Glutamatergic neuron (in vitro differentiated cells): Measurements from ENCODE around the gene KRT71. TPM values are rescaled to one million over a fixed set of nuclear protein-coding genes. Genes with fewer than 3 reads are reported as not detected.

Source experiments
- DNase-seq: peaks from one replicate; pipeline ENCODE4 v3.0.0; 2022
- H3K27ac Mint-ChIP-seq: one replicate; pipeline ENCODE4 v1.8.0; 2020; ENCODE audit warnings: mild to moderate bottlenecking, mixed read lengths, inconsistent platforms; ENCODE audit not compliant: unreplicated experiment
- H3K27me3 Mint-ChIP-seq: one replicate; pipeline ENCODE4 v1.8.0; 2020; ENCODE audit warnings: mild to moderate bottlenecking, moderate library complexity, mixed read lengths, inconsistent platforms; ENCODE audit not compliant: unreplicated experiment
- H3K36me3 Mint-ChIP-seq: one replicate; pipeline ENCODE4 v1.8.0; 2020; ENCODE audit warnings: mild to moderate bottlenecking, mixed read lengths, inconsistent platforms; ENCODE audit not compliant: unreplicated experiment
- H3K4me1 Mint-ChIP-seq: one replicate; pipeline ENCODE4 v1.8.0; 2020; ENCODE audit warnings: mild to moderate bottlenecking, low read depth, mixed read lengths, inconsistent platforms; ENCODE audit not compliant: unreplicated experiment
- H3K4me3 Mint-ChIP-seq: one replicate; pipeline ENCODE4 v1.8.0; 2020; ENCODE audit warnings: mild to moderate bottlenecking, mixed read lengths, inconsistent platforms; ENCODE audit not compliant: unreplicated experiment
- H3K9me3 Mint-ChIP-seq: one replicate; pipeline ENCODE4 v1.8.0; 2020; ENCODE audit warnings: mild to moderate bottlenecking, moderate library complexity, mixed read lengths, inconsistent platforms; ENCODE audit not compliant: unreplicated experiment
- CTCF ChIP-seq: fragments of 200-600 bp; sonication (generic); IDR thresholded peaks from one replicate; pipeline ENCODE4 v1.5.0; 2021; ENCODE audit not compliant: partially characterized antibody, unreplicated experiment
- total RNA-seq: library from RNA; stranded (reverse); fragmentation: NEBNext Ultra II Directional; extraction: Animal tissue kit (Norgen Biotek cat#: 25700); gene quantifications from one replicate; pipeline ENCODE4 v1.2.1, GENCODE V29; 2021; ENCODE audit not compliant: unreplicated experiment

The KRT71 gene
- total RNA-seq, 1 donor from 2014 or later, result not detected

GRCh38 chr12:52521568-52522266, 31.2 kb downstream of the KRT71 start:
- Mint-ChIP-seq H3K9me3 (peaks cover 3% of the 10 kb centered on the region), H3K4me1 (no peaks in the 10 kb centered on the region), H3K4me3 (no peak overlapping the region), H3K27me3 (peaks cover 2% of the 10 kb centered on the region), H3K27ac (no peak overlapping the region), H3K36me3 (peaks cover 8% of the 10 kb centered on the region)
- no peak for DNase-seq
- TF ChIP-seq CTCF, result no peak

- TF ChIP-seq CTCF, result no peak
- Mint-ChIP-seq H3K27ac (no peak overlapping the region), H3K4me1 (no peaks in the 10 kb centered on the region), H3K36me3 (peaks cover 8% of the 10 kb centered on the region), H3K4me3 (no peak overlapping the region), H3K27me3 (peaks cover 2% of the 10 kb centered on the region), H3K9me3 (peaks cover 3% of the 10 kb centered on the region)
- DNase-seq, result no peak
Observed at GRCh38 chr12:52521175-52521567, 31.8 kb downstream of the KRT71 start.

GRCh38 chr12:52519826-52520662, 32.9 kb downstream of the KRT71 start, which contains the start of gene KRT5:
TSS of gene KRT5 (minus strand) at chr12:52520394. CDS start at chr12:52520296, 98 bp downstream.
- Mint-ChIP-seq H3K4me1 (no peaks in the 10 kb centered on the region), H3K36me3 (peaks cover 8% of the 10 kb centered on the region), H3K9me3 (peaks cover 3% of the 10 kb centered on the region), H3K27me3 (peaks cover 2% of the 10 kb centered on the region), H3K4me3 (no peak within 1 kb of the TSS), H3K27ac (no peak within 1 kb of the TSS)
- DNase-seq, result no peak
- TF ChIP-seq CTCF, result no peak

GRCh38 chr12:52519387-52519703, 33.6 kb downstream of the KRT71 start:
- peaks cover 8% of the 10 kb centered on the region for H3K36me3 Mint-ChIP-seq
- no peak overlapping the region for H3K27ac Mint-ChIP-seq
- no peaks in the 10 kb centered on the region for H3K4me1 Mint-ChIP-seq
- DNase-seq, result no peak
- peaks cover 3% of the 10 kb centered on the region for H3K9me3 Mint-ChIP-seq
- H3K27me3 Mint-ChIP-seq, result peaks cover 2% of the 10 kb centered on the region
- no peak for TF ChIP-seq CTCF
- H3K4me3 Mint-ChIP-seq, result no peak overlapping the region
